Measurements from ENCODE around the gene ARHGEF11.

ARHGEF11 gene

GRCh38 chr1:156941675-156942074, 103.9 kb downstream of the ARHGEF11 start:
- in situ Hi-C loops (cut with MboI; ENCODE audit: low pct_unique_long_range_greater_than_20kb, low sequenced_read_pairs, unreplicated experiment): no loop called here
- no peak for DNase-seq (ENCODE audit: low spot score)
- no peak for TF ChIP-seq CTCF (IDR thresholded peaks at IDR 0.05; ENCODE audit: extremely low read depth, insufficient read depth, missing control alignments)

GRCh38 chr1:156939786-156940334, 105.7 kb downstream of the ARHGEF11 start:
- no peak for TF ChIP-seq CTCF (IDR thresholded peaks at IDR 0.05; ENCODE audit: extremely low read depth, insufficient read depth, missing control alignments)
- in situ Hi-C loops (cut with MboI; ENCODE audit: low pct_unique_long_range_greater_than_20kb, low sequenced_read_pairs, unreplicated experiment): no loop called here
- no peak for DNase-seq (ENCODE audit: low spot score)

- no peak for TF ChIP-seq CTCF (IDR thresholded peaks at IDR 0.05; ENCODE audit: extremely low read depth, insufficient read depth, missing control alignments)
- no peak for DNase-seq (ENCODE audit: low spot score)
- in situ Hi-C loops (cut with MboI; ENCODE audit: low pct_unique_long_range_greater_than_20kb, low sequenced_read_pairs, unreplicated experiment): no loop called here
Measured at GRCh38 chr1:156938813-156939212, 106.7 kb downstream of the ARHGEF11 start.

- in situ Hi-C loops (cut with MboI; ENCODE audit: low pct_unique_long_range_greater_than_20kb, low sequenced_read_pairs, unreplicated experiment): no loop called here
- TF ChIP-seq CTCF (IDR thresholded peaks at IDR 0.05; ENCODE audit: extremely low read depth, insufficient read depth, missing control alignments): no peak
- no peak for DNase-seq (ENCODE audit: low spot score)
Measured at GRCh38 chr1:156937883-156938282, 107.7 kb downstream of the ARHGEF11 start.

DNA sequence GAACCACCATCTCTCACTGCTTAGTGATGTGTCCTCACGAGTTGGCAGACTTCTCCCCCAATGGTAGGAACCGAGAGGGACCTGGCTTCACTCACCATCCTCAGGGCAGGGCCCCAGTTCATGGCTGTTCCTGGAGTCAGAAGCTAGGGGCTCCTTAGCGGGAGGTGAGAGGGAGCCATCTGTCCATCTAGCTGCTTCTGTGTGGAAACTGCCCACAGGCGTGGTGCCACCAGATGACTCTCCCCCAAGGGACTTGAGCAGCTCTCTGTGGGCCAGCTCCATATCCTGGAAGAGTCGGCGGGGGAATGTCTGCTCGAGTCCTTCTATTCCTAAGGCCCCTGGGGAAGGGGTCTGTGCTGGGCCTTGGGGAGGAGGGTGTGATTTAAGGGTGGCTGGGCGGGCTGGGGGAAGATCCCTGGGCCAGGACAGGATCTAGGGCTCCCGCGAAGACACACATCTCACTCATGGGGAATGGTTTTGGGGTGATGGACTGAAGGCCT, 108.8 kb downstream of the ARHGEF11 start:
- DNase-seq (ENCODE audit: low spot score): no peak
- in situ Hi-C loops (cut with MboI; ENCODE audit: low pct_unique_long_range_greater_than_20kb, low sequenced_read_pairs, unreplicated experiment): no loop called here
- TF ChIP-seq CTCF (IDR thresholded peaks at IDR 0.05; ENCODE audit: extremely low read depth, insufficient read depth, missing control alignments): no peak

DNA sequence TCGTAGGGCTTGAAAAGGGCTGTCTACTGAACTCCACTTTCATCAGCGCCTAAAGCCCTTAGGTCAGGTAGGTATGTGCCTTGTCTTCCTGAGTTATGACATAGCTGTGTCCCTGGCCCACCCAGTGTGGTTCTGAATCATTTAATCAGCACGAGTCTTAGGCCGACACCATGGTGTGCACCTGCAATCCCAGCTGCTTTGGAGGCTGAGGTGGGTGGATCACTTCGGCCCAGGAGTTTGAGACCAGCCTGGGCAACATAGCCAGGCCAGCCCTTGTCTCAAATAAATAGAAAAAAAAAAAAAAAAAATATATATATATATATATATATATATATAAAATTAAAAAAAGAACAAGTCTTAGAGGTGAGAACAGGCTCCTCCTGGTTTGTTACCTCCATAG, 109.4 kb downstream of the ARHGEF11 start:
- no peak for TF ChIP-seq CTCF (IDR thresholded peaks at IDR 0.05; ENCODE audit: extremely low read depth, insufficient read depth, missing control alignments)
- in situ Hi-C loops (cut with MboI; ENCODE audit: low pct_unique_long_range_greater_than_20kb, low sequenced_read_pairs, unreplicated experiment): no loop called here
- no peak for DNase-seq (ENCODE audit: low spot score)
